Amniotic stem cell (primary cell): ENCODE measurements around the gene ZNF722.
"Not testable (repeated sequence)": the region's sequence is repeated elsewhere in the genome, so short reads cannot be mapped to it uniquely, and the experiment has no call there.

ENCODE experiments used
- DNase-seq: peaks from one replicate; lab custom pipeline; 2025; lab: John Stamatoyannopoulos, UW

Gene ZNF722

DNA sequence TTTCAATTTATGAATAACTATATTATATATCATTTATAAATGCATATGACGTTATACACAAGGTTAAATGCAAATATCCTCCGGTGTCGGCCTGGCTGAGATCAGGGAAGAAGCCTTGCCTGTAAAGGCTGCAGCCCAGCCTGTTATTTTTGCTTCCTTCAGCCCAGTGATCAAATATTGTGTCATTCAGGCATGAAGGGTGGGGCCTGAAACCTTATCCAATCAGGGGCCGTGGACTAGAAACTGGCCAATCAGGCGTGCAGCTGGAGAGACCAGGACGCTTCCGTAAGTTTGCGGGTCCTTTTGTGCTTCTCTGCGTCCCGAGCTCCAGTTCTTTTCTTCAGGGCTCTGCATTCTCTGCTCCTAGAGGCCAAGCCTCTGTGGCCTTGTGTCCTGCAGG lies at the start of gene ZNF722:
Gene ZNF722 (plus strand): TSS at position 301 of the 400 bp plus-strand sequence. CDS start 113 bp downstream, outside the sequence.
- no peak for DNase-seq

GRCh38 chr7:63953181-63953580 lies 45.5 kb upstream of the ZNF722 start:
- DNase-seq, result no peak

DNA sequence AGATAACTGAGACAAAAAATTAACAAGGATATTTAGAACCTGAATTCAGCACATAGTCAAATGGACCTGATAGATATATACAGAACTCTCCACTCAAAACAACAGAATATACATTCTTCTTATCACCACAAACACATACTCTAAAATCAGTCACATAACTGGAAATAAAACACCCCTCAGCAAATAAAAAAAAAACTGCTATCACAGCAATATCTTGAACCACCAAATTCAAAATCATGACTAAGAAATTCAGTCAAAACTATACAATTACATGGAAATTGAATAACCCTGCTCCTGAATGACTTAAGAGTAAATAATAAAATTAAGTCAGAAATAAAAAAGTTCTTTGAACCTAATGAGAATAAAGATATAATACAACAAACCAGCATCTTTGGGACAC lies 30.0 kb upstream of the ZNF722 start:
- no peak for DNase-seq

DNA sequence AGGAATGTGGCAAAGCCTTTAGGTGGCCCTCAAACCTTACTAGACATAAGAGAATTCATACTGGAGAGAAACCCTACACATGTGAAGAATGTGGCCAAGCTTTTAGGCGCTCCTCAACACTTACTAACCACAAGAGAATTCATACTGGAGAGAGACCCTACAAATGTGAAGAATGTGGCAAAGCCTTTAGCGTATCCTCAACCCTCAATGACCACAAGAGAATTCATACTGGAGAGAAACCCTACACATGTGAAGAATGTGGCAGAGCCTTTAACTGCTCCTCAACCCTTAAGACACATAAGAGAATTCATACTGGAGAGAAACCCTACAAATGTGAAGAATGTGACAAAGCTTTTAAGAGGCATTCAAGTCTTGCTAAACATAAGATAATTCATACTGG lies 16.8 kb downstream of the ZNF722 start:
- DNase-seq, result not testable (repeated sequence)

DNA sequence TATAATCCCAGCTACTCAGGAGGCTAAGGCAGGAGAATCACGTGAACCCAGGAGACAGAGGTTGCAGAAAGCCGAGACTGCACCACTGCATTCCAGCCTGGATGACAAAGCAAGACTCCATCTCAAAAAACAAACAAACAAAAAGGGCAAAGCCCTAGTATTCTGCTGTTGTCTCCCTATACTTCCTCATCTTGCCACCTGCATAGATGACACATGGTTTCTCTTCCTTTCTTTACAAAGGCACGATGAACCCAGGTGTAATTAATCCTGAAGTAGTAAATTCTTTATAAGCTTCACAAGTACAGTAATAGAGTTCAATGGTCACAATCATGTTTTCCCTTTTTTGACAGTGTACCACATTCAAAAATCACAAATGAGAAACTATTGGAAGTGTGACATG lies 36.7 kb downstream of the ZNF722 start:
- DNase-seq, result no peak

- DNase-seq, result no peak
Observed at GRCh38 chr7:64037095-64037494, 38.4 kb downstream of the ZNF722 start.

- DNase-seq, result no peak
Observed at GRCh38 chr7:64045301-64046040, 46.8 kb downstream of the ZNF722 start, which contains the start of gene ZNF727. Gene ZNF727, plus strand, starts transcription at chr7:64045434. Its CDS starts 188 bp downstream, at chr7:64045622.

DNA sequence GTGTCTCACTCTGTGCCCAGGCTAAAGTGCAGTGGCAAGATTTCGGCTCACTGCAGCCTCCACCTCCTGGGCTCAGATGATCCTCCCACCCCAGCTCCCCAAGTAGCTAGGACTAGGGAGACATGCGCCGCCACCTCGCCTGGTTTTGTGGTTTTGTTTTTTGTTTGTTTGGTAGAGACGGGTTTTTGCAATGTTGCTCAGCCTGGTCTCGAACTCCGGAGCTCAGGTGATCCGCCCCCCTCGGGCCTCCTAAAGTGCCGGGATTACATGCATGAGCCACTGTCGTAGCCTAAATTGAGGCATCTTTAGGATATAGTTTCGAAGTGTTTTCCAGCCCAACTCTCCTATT lies 47.4 kb downstream of the ZNF722 start:
- DNase-seq, result no peak
